BLaER1 (cell line): Measurements from ENCODE around the gene HTATIP2.
"Not testable (repeated sequence)": the region's sequence is repeated elsewhere in the genome, so short reads cannot be mapped to it uniquely, and the experiment has no call there.

Experiments
- H3K27ac ChIP-seq: shearing (Covaris generic); formaldehyde crosslinking; 2 replicates; pipeline ENCODE4 v1.8.1; 2022
- H3K27me3 ChIP-seq: shearing (Covaris generic); formaldehyde crosslinking; 2 replicates; pipeline ENCODE4 v1.8.1; 2022
- H3K36me3 ChIP-seq: shearing (Covaris generic); formaldehyde crosslinking; 2 replicates; pipeline ENCODE4 v1.8.1; 2022
- H3K4me1 ChIP-seq: shearing (Covaris generic); formaldehyde crosslinking; 2 replicates; pipeline ENCODE4 v1.8.1; 2022
- H3K4me2 ChIP-seq: shearing (Covaris generic); formaldehyde crosslinking; 2 replicates; pipeline ENCODE4 v1.8.1; 2022
- H3K4me3 ChIP-seq: shearing (Covaris generic); formaldehyde crosslinking; 2 replicates; pipeline ENCODE4 v1.8.1; 2022
- H3K9ac ChIP-seq: shearing (Covaris generic); formaldehyde crosslinking; 2 replicates; pipeline ENCODE4 v1.8.1; 2022
- H3K9me3 ChIP-seq: shearing (Covaris generic); formaldehyde crosslinking; 2 replicates; pipeline ENCODE4 v1.8.1; 2022
- H4K20me1 ChIP-seq: shearing (Covaris generic); formaldehyde crosslinking; 2 replicates; pipeline ENCODE4 v1.8.1; 2022
- Cebpa-rat ChIP-seq: shearing (Covaris generic); IDR thresholded peaks from 2 replicates; pipeline ENCODE4 v1.8.1; 2022

HTATIP2 gene

DNA sequence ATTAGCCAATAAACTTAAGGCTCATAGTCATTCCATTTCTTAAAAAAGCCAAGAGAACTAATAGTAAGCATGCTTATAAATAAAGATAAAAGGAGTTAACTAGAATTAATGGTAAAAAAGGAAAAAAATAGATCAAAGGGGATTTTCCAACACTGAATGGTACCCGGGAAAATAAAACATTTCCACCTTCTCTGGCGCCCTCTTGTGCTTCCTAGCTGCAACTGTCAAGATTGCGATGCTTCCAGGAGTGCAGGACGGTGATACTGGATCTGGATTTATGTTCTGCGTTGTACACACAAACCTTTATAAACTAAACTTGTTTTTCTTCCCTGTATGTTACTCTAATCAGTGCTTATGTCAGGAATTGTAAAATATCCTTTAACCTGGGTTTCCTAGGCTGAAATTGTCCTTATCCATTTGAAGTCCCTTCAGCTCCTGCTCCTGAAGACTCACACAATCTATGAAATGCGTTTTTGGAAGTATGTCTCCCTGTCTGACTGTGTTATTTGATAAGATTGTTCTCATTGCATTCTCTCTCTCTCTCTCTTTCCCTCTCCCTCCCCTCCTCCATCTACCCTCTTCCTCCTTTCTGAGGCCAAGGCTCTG lies 9.6 kb upstream of the HTATIP2 start:
- Histone ChIP-seq H4K20me1 (no peaks in the 10 kb centered on the region), H3K4me1 (no peaks in the 10 kb centered on the region), H3K9ac (no peak overlapping the region), H3K9me3 (no peaks in the 10 kb centered on the region), H3K27me3 (no peaks in the 10 kb centered on the region), H3K4me2 (no peak overlapping the region), H3K36me3 (no peaks in the 10 kb centered on the region), H3K4me3 (no peak overlapping the region), H3K27ac (no peak overlapping the region)
- no peak for TF ChIP-seq Cebpa-rat

DNA sequence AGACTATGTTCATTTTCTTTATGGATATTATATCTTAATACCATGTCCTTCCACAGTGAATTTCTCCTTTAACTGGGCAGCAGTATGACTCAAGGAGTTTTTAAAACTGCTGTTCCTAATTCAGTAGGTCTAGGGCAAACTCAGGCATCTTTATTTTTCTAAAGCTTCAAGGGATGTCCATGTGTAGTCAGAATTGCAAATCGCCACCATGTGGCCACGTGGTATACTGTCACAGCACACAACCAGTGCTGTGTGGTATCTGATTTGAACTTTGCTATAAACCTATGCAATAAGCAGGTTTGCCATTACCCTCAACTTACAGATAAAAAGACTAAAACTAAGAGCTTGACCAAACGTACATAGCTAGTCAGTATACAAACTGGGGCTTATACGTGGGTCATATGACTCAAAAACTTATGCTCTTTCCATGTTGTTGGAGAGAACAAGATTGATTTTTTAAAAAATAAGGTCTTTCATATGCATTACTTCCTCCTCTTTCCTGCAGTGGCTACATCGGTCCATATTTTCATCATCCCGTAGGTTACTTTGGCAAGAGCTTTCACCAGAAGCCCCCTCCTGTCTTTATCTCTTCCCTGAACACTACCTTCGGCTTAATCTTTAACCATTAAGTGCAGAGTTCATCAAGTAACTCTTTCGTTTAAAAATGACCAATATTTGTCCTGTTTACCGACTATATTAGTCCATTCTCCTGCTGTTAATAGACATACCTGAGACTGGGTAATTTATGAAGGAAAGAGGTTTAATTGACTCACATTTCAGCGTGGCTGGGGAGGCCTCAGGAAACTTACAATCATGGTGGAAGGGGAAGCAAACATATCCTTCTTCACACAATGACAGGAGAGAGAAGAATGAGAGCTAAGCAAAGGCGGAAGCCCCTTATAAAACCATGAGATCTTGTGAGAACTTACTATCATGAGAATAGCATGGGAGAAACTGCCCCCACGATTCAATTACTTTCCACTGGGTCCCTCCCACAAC lies 8.0 kb upstream of the HTATIP2 start:
- Histone ChIP-seq H3K27me3 (no peaks in the 10 kb centered on the region), H3K36me3 (no peaks in the 10 kb centered on the region), H4K20me1 (no peaks in the 10 kb centered on the region), H3K9me3 (no peaks in the 10 kb centered on the region), H3K9ac (no peak overlapping the region), H3K27ac (no peak overlapping the region), H3K4me3 (no peak overlapping the region), H3K4me1 (no peaks in the 10 kb centered on the region), H3K4me2 (no peak overlapping the region)
- no peak for TF ChIP-seq Cebpa-rat

DNA sequence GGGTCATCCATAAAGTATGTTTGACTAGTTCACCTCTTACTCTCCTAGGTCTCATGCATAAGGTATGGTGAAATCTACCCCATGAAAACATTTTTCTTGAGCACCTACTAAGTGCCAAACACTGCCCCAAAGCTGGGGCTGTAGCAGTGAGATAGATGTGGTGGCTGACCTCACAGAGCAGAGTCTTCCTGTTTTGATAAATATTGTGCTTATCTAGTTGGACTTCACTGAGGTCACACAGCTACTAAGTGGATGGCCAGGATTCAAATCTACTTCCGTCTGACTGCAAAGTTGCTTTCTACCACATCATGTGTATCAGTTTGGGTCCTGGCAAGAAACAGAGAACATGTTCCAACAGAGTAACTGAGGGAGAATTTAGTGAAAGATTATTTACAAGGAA lies 6.4 kb upstream of the HTATIP2 start:
- Histone ChIP-seq H3K9me3 (no peaks in the 10 kb centered on the region), H3K36me3 (no peaks in the 10 kb centered on the region), H3K27me3 (no peaks in the 10 kb centered on the region), H3K4me1 (no peaks in the 10 kb centered on the region), H3K4me3 (no peak overlapping the region), H3K9ac (no peak overlapping the region), H3K4me2 (no peak overlapping the region), H3K27ac (no peak overlapping the region), H4K20me1 (no peaks in the 10 kb centered on the region)
- no peak for TF ChIP-seq Cebpa-rat

DNA sequence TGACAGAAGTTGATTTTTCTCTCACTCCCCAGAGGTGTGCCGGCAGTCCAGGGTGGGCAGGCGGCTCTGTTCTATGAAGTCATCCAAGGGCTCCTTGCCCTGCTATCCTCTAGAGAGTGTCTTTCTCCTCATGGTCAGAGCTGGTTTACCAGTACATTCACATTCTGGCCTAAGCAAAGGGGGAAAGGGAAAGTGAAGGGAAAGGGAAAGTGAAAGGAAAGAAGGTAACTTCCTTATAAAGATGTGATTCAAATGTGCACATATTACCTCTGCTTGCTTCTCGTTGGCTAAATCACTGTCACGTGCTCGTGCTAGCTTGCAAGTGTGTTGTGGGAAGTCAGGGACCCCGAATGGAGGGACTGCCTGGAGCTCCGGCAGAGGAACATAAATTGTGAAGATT lies 2.9 kb upstream of the HTATIP2 start:
- Histone ChIP-seq H3K9me3 (no peaks in the 10 kb centered on the region), H3K36me3 (no peaks in the 10 kb centered on the region), H4K20me1 (no peaks in the 10 kb centered on the region), H3K27me3 (peaks cover 21% of the 10 kb centered on the region), H3K4me2 (peak overlapping the region; percentile 33; the same call in 1 of the 2 replicates), H3K4me1 (peaks cover 19% of the 10 kb centered on the region), H3K27ac (peak overlapping the region; percentile 44; the same call in 1 of the 2 replicates), H3K4me3 (no peak overlapping the region), H3K9ac (no peak overlapping the region)
- TF ChIP-seq Cebpa-rat, result no peak

DNA sequence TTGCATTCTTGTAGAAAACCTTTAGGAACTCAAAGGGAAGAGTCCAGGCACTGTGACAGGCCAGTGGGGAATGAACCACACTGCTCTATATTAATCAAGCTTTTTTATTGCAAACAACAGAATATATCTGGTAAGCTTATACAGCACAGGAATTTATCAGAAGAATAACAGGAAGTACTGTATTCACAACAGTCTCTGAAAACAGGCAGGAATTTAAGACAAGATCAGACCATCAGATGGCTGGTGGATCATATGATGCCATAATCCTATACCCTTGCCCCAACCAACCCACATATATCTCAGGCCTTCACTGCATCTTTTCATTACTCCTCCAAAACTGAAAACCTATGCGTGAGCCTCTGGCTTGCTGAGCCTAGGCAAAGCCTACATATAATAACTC lies 1.0 kb upstream of the HTATIP2 start:
- Histone ChIP-seq H3K9me3 (no peaks in the 10 kb centered on the region), H3K9ac (no peak overlapping the region), H3K27me3 (peaks cover 21% of the 10 kb centered on the region), H3K4me2 (no peak overlapping the region), H4K20me1 (no peaks in the 10 kb centered on the region), H3K27ac (no peak overlapping the region), H3K4me3 (no peak overlapping the region), H3K4me1 (peaks cover 19% of the 10 kb centered on the region), H3K36me3 (0 out of 2 replicates have a peak, but pooled peaks cover 6% of the 10 kb centered on the region)
- no peak for TF ChIP-seq Cebpa-rat

DNA sequence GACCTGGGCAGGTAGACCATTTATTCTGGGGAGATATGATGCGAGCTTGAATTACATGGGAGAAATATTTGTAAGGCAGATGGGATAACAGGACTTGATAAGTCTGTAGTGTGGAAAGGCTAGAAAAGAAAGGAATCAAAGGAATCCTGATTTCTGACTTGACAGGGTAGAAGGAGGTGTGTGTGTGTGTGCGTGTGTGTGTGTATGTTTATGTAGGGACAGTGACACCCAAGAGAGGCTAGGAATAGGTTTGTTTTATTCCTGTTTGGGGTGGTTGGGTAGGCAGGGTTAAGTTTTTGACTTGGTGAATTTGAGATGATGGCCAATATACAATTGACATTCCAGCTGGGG lies 390 bp upstream of the HTATIP2 start:
- peaks cover 21% of the 10 kb centered on the region for H3K27me3 ChIP-seq
- no peaks in the 10 kb centered on the region for H3K9me3 ChIP-seq
- no peaks in the 10 kb centered on the region for H4K20me1 ChIP-seq
- H3K9ac ChIP-seq, result 0 out of 2 replicates have a peak overlapping the region, but pooled peaks have one; percentile 76
- peaks cover 19% of the 10 kb centered on the region for H3K4me1 ChIP-seq
- H3K4me3 ChIP-seq, result peak overlapping the region; percentile 77
- H3K36me3 ChIP-seq, result 0 out of 2 replicates have a peak, but pooled peaks cover 6% of the 10 kb centered on the region
- TF ChIP-seq Cebpa-rat, result no peak
- H3K27ac ChIP-seq, result peak overlapping the region; percentile 78; the same call in 1 of the 2 replicates
- H3K4me2 ChIP-seq, result peak overlapping the region; percentile 95

DNA sequence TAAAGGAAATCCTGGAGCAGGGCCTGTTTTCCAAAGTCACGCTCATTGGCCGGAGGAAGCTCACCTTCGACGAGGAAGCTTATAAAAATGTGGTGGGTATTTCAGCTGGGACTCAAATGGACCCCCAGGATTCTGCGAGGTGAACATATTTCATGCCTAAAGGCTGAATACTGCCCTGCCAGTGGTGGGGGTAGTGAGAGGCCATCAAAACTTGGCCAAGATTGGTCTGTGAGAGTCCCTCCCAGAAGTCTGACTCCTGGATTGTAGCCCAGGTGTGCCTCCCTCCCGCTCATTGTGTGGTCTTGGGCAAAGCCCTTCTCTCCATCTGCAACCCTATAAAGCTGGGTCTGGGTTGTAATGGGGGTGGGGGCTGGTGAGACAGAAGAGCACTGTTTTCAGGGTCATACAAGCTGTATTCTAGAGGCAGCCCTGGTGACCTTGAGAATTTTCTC lies 853 bp downstream of the HTATIP2 start:
- H3K27ac ChIP-seq, result peak overlapping the region; percentile 78

DNA sequence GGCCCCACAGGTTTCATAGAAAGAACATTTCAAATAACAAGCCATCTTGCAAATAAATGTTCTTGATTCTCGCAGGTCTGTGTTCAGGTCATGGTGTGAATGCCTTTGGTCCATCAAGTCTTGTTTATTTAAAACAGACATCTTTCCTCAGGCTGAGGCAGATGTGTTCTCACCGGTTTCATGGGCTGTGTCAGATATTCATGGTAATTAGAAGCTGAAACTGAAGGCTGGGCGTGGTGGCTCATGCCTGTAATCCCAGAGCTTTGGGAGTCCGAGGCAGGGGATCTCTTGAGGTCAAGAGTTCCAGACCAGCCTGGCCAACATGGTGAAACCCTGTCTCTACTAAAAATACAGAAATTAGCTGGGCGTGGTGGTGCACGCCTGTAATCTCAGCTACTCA lies 2.0 kb downstream of the HTATIP2 start:
- Histone ChIP-seq H3K27me3 (peaks cover 21% of the 10 kb centered on the region), H3K4me1 (peaks cover 19% of the 10 kb centered on the region)
- H3K4me2 ChIP-seq, H3K9me3 ChIP-seq, H3K4me3 ChIP-seq, H4K20me1 ChIP-seq, H3K27ac ChIP-seq, H3K36me3 ChIP-seq, H3K9ac ChIP-seq: not testable (repeated sequence)

More for the DNA sequence above, 853 bp downstream of the HTATIP2 start:
- Histone ChIP-seq H3K36me3 (0 out of 2 replicates have a peak, but pooled peaks cover 6% of the 10 kb centered on the region), H3K27me3 (peaks cover 21% of the 10 kb centered on the region), H3K9ac (peak overlapping the region; percentile 76), H3K4me2 (peak overlapping the region; percentile 95), H3K4me3 (peak overlapping the region; percentile 77), H4K20me1 (no peaks in the 10 kb centered on the region), H3K4me1 (peaks cover 19% of the 10 kb centered on the region), H3K9me3 (no peaks in the 10 kb centered on the region)
- TF ChIP-seq Cebpa-rat, result no peak

DNA sequence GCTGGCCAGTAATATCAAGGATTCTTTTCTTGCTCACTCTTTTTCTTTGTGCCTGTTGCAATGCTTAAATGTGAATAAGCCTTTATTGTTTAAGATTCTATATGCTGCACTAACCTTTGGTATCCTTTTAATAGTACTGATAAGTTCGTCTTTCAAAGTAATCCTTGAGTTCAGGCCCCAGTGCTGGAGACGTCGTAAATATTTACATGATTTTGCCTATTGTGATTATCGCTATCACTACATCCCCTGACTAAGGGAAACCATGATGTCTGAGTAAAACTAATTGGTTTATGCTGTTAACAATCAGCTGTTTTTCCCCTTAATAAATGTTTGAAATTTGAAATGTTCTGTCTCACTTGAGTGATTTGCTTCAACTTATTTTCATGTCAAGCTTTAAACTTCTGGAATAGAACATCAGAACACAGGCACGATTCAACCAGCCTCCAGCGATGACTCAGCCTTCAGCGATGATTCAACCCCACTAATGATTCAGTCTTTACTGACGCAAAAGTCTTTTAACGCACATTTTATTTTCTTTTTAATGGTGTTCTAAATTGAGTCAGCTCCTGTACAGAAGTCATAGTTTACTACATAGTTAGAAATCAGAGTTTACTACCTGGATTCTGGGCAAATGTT lies 3.9 kb downstream of the HTATIP2 start:
- Histone ChIP-seq H3K9ac (no peak overlapping the region), H3K4me2 (no peak overlapping the region), H3K27me3 (peaks cover 21% of the 10 kb centered on the region), H3K27ac (no peak overlapping the region), H4K20me1 (no peaks in the 10 kb centered on the region), H3K4me1 (peaks cover 19% of the 10 kb centered on the region), H3K4me3 (no peak overlapping the region), H3K36me3 (0 out of 2 replicates have a peak, but pooled peaks cover 6% of the 10 kb centered on the region), H3K9me3 (no peaks in the 10 kb centered on the region)
- no peak for TF ChIP-seq Cebpa-rat
